Gastrocnemius medialis (tissue), 4 donors: Measurements from ENCODE around the gene RPS4Y1. TPM values are rescaled to one million over a fixed set of nuclear protein-coding genes. Genes with fewer than 3 reads are reported as not detected.

Source experiments
- ATAC-seq, 2 donors: fragments of 150-250 bp; one replicate each; pipeline ENCODE4 v1.9.1; 2016
- DNase-seq, 2 donors: peaks; one replicate each; pipeline ENCODE4 v3.0.0-alpha.2; 2019
- H3K27ac ChIP-seq, 4 donors: fragments of 200-600 bp; sonication (generic); 1 replicate in 1 of 4; 2 replicates in 3 of 4; pipeline ENCODE4 v1.5.1; 2016 to 2018; ENCODE audit warnings: mild to moderate bottlenecking in 2 of 4, moderate library complexity in 1 of 4
- H3K27me3 ChIP-seq, 3 donors: fragments of 200-600 bp; sonication (generic) in 2 of 3; 1 replicate in 1 of 3; 2 replicates in 2 of 3; pipeline versions ENCODE4 v1.5.1 to v1.6.0; 2016 to 2019; ENCODE audit warnings: mild to moderate bottlenecking in 1 of 3, moderate library complexity in 1 of 3
- H3K36me3 ChIP-seq, 2 donors: fragments of 200-600 bp; sonication (generic) in 1 of 2; one replicate each; pipeline ENCODE4 v1.5.1; 2017 to 2018
- H3K4me1 ChIP-seq, 2 donors: fragments of 200-600 bp; sonication (generic) in 1 of 2; one replicate each; pipeline ENCODE4 v1.5.1; 2016 to 2017; ENCODE audit warnings: mild to moderate bottlenecking in 2 of 2
- H3K4me3 ChIP-seq, 4 donors: fragments of 200-600 bp; sonication (generic) in 3 of 4; 1 replicate in 1 of 4; 2 replicates in 3 of 4; pipeline ENCODE4 v1.5.1; 2016 to 2019; ENCODE audit warnings: mild to moderate bottlenecking in 2 of 4
- H3K9me3 ChIP-seq, 3 donors: fragments of 200-600 bp; sonication (generic) in 2 of 3; 1 replicate in 1 of 3; 2 replicates in 2 of 3; pipeline ENCODE4 v1.5.1; 2016 to 2019
- CTCF ChIP-seq, 5 experiments: fragments of 450-650 bp in 3 of 5; fragments of 200-600 bp in 2 of 5; sonication (generic) in 2 of 5; IDR thresholded peaks in 4 of 5; conservative IDR thresholded peaks in 1 of 5; 1 replicate in 4 of 5; 2 replicates in 1 of 5; pipeline ENCODE4 v1.5.1; 2016 to 2019; ENCODE audit warnings: antibody characterized with exemption in 5 of 5, mild to moderate bottlenecking in 3 of 5, moderate library complexity in 3 of 5
- POLR2A ChIP-seq, 2 donors: fragments of 450-650 bp; IDR thresholded peaks; one replicate each; pipeline ENCODE4 v1.6.1; 2017; ENCODE audit warnings: antibody characterized with exemption in 2 of 2, mild to moderate bottlenecking in 2 of 2, moderate library complexity in 2 of 2
- in situ Hi-C, 4 donors: fragments of 200-750 bp; cut with MboI; loops; one replicate each; pipeline versions ENCODE4 v1.15.0 to v1.8.0; 2017; ENCODE audit warnings: low sequenced_read_pairs in 4 of 4
- intact Hi-C: fragments of 100-400 bp; cut with DNase I; formaldehyde crosslinking; loops from one replicate; pipeline ENCODE4 v1.15.1; 2023; ENCODE audit warnings: low total_unique reads
- total RNA-seq, 4 donors: library from RNA; depleted of rRNA; stranded (reverse); fragments of >200 nt; gene quantifications; one replicate each; pipeline versions ENCODE4 v1.1.0 to v1.2.3, GENCODE V29; 2016

Gene RPS4Y1
- total RNA-seq, 4 donors from 2014 or later: 159 to 174 TPM; not detected in 2

- in situ Hi-C loops: no loop called here
- TF ChIP-seq CTCF (IDR thresholded peaks at IDR 0.05 in 4 of 5, conservative IDR thresholded peaks at IDR 0.05 in 1 of 5): no peak
- no peak for TF ChIP-seq POLR2A (IDR thresholded peaks at IDR 0.05)
- Histone ChIP-seq H3K27me3 (no peaks in the 10 kb centered on the region), H3K27ac (no peak overlapping the region), H3K4me1 (no peaks in the 10 kb centered on the region), H3K9me3 (no peaks in the 10 kb centered on the region), H3K36me3 (no peaks in the 10 kb centered on the region), H3K4me3 (no peak overlapping the region)
- no peak for DNase-seq
- ATAC-seq: no peak
- intact Hi-C loops: no loop called here
These were observed 5.4 kb downstream of the RPS4Y1 start for GRCh38 chrY:2846791-2847190.

GRCh38 chrY:2848384-2848783 is 7.0 kb downstream of the RPS4Y1 start:
- Histone ChIP-seq H3K36me3 (no peaks in the 10 kb centered on the region), H3K9me3 (no peaks in the 10 kb centered on the region), H3K4me3 (no peak overlapping the region), H3K4me1 (no peaks in the 10 kb centered on the region), H3K27me3 (no peaks in the 10 kb centered on the region), H3K27ac (no peak overlapping the region)
- intact Hi-C loops (no loop called here), in situ Hi-C loops (no loop called here)
- no peak for TF ChIP-seq CTCF (IDR thresholded peaks at IDR 0.05 in 4 of 5, conservative IDR thresholded peaks at IDR 0.05 in 1 of 5)
- TF ChIP-seq POLR2A (IDR thresholded peaks at IDR 0.05): no peak
- DNase-seq (no peak), ATAC-seq (no peak)

GRCh38 chrY:2849368-2849767 is 8.0 kb downstream of the RPS4Y1 start:
- in situ Hi-C loops: no loop called here
- no peaks in the 10 kb centered on the region for H3K27me3 ChIP-seq
- H3K36me3 ChIP-seq: no peaks in the 10 kb centered on the region
- no peaks in the 10 kb centered on the region for H3K4me1 ChIP-seq
- ATAC-seq: no peak
- H3K9me3 ChIP-seq: no peaks in the 10 kb centered on the region
- intact Hi-C loops: no loop called here
- TF ChIP-seq POLR2A (IDR thresholded peaks at IDR 0.05): no peak
- TF ChIP-seq CTCF (IDR thresholded peaks at IDR 0.05 in 4 of 5, conservative IDR thresholded peaks at IDR 0.05 in 1 of 5): no peak
- H3K4me3 ChIP-seq: no peak overlapping the region
- H3K27ac ChIP-seq: no peak overlapping the region
- DNase-seq: no peak

- Histone ChIP-seq H3K27me3 (no peaks in the 10 kb centered on the region), H3K36me3 (no peaks in the 10 kb centered on the region), H3K4me3 (no peak overlapping the region), H3K27ac (no peak overlapping the region), H3K9me3 (no peaks in the 10 kb centered on the region), H3K4me1 (peaks cover 0 to 2% of the 10 kb centered on the region in 2 donors)
- ATAC-seq: no peak
- in situ Hi-C loops: no loop called here
- intact Hi-C loops: no loop called here
- no peak for DNase-seq
- TF ChIP-seq POLR2A (IDR thresholded peaks at IDR 0.05): no peak
- TF ChIP-seq CTCF (IDR thresholded peaks at IDR 0.05 in 4 of 5, conservative IDR thresholded peaks at IDR 0.05 in 1 of 5): no peak
These were observed 12.9 kb downstream of the RPS4Y1 start for GRCh38 chrY:2854145-2854774.

- intact Hi-C loops: no loop called here
- H3K4me1 ChIP-seq: peaks cover 0 to 7% of the 10 kb centered on the region in 2 donors
- no peak overlapping the region for H3K27ac ChIP-seq
- ATAC-seq: no peak
- H3K36me3 ChIP-seq: no peaks in the 10 kb centered on the region
- H3K27me3 ChIP-seq: no peaks in the 10 kb centered on the region
- no peak for TF ChIP-seq CTCF (IDR thresholded peaks at IDR 0.05 in 4 of 5, conservative IDR thresholded peaks at IDR 0.05 in 1 of 5)
- no peak for TF ChIP-seq POLR2A (IDR thresholded peaks at IDR 0.05)
- DNase-seq: no peak
- in situ Hi-C loops: no loop called here
- H3K4me3 ChIP-seq: no peak overlapping the region
- H3K9me3 ChIP-seq: no peaks in the 10 kb centered on the region
These were observed 15.7 kb downstream of the RPS4Y1 start for GRCh38 chrY:2857068-2857467.
